HAP-1 (cell line): Measurements from ENCODE around the gene IGF1R.
A peak's percentile ranks its signal among the peaks of the same experiment; 100 is the strongest.

Source experiments
- DNase-seq, 2 experiments: peaks; one replicate each; pipeline ENCODE4 v3.0.0-alpha.2; 2016 to 2020; ENCODE audit warnings: low spot score in 2 of 2
- H3K27me3 ChIP-seq: fragments of 250-450 bp; sonication (Bioruptor Pico); 2 replicates; pipeline ENCODE4 v1.5.1; 2020; ENCODE audit warnings: low read depth, mild to moderate bottlenecking, moderate library complexity
- H3K36me3 ChIP-seq: fragments of 250-450 bp; sonication (Bioruptor Pico); replicated peaks from 2 replicates; pipeline ENCODE4 v1.5.1; 2020; ENCODE audit warnings: mild to moderate bottlenecking
- H3K4me1 ChIP-seq: fragments of 250-450 bp; sonication (Bioruptor Pico); 2 replicates; pipeline ENCODE4 v1.5.1; 2020; ENCODE audit warnings: mild to moderate bottlenecking
- H3K4me3 ChIP-seq: fragments of 250-450 bp; sonication (Bioruptor Pico); 2 replicates; pipeline ENCODE4 v1.5.1; 2020; ENCODE audit warnings: mild to moderate bottlenecking, moderate library complexity
- H3K9me3 ChIP-seq: fragments of 250-450 bp; sonication (Bioruptor Pico); 2 replicates; pipeline ENCODE4 v1.5.1; 2020; ENCODE audit warnings: mild to moderate bottlenecking, moderate library complexity
- in situ Hi-C: fragments of 300-500 bp; cut with MboI; formaldehyde crosslinking; loops from 3 replicates; pipeline ENCODE4 v1.14.3; 2020; ENCODE audit warnings: low sequenced_read_pairs, inconsistent platforms, mixed read lengths

IGF1R gene

DNA sequence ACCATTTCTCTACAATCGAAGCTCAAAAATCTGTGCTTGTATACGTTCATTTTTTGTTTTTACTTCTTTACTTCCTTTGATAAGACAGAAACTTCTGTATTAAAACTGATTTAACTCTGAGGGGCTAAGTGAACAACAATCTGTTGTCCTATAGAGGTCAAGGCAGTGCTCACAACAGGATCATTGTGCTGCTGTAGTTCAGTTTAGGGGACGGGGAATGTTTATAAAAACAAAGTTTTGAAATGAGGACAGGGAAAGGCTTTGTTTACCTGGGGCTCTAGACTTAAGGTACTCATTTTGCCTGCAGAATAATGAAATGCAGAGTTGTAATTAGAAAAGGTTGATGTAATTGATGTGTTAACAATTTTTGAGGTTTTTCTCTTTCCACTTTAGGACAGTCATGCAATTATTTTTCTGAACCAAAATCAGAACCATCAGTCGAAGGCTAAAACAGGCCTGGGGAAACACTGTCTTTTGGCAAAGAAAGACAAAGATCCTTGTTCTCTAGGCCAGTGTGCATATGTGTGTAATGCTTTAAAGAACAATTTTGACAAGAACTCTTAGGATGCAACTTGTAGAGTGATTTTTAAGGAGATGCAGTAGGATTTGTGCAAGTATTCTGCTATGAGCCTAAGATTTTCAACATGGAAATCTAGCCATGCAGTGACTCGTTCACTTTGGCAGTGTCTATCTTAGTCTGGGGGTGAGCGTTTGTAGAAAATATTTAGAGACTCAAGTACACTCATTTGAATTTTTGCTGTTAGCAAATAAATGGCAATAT, 194.0 kb downstream of the IGF1R start:
- no peak for DNase-seq
- Histone ChIP-seq H3K36me3 (no peaks in the 10 kb centered on the region), H3K4me1 (peaks cover 9% of the 10 kb centered on the region), H3K4me3 (no peak overlapping the region), H3K27me3 (no peaks in the 10 kb centered on the region), H3K9me3 (no peaks in the 10 kb centered on the region)
- in situ Hi-C loops: no loop called here

- Histone ChIP-seq H3K4me3 (no peak overlapping the region), H3K36me3 (no peaks in the 10 kb centered on the region), H3K9me3 (no peaks in the 10 kb centered on the region), H3K4me1 (peaks cover 9% of the 10 kb centered on the region), H3K27me3 (no peaks in the 10 kb centered on the region)
- in situ Hi-C loops: no loop called here
- no peak for DNase-seq
Observed at GRCh38 chr15:98842973-98843285, 194.6 kb downstream of the IGF1R start.

DNA sequence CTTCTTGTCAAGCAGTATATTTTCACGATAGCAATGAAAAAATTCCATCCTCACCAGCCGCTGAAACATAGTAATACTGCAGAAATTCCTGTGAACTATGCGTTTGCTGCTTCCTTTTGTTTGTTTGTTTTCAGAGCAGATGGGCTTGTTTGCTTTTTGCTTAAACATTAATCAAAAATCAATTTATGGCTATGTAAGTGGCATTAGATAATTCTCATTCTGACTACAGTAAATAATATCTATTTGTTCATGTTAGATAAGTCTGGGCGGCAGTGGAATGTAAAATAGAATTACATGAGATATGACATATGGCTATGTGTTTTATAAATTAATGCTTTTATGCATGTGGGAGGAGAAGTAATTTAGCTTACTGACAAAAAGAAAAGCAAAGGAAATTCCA, 195.5 kb downstream of the IGF1R start:
- no peaks in the 10 kb centered on the region for H3K27me3 ChIP-seq
- H3K36me3 ChIP-seq: no peaks in the 10 kb centered on the region
- in situ Hi-C loops: no loop called here
- H3K9me3 ChIP-seq: no peaks in the 10 kb centered on the region
- H3K4me3 ChIP-seq: no peak overlapping the region
- H3K4me1 ChIP-seq: peaks cover 9% of the 10 kb centered on the region
- DNase-seq: no peak

GRCh38 chr15:98844261-98844660, 195.9 kb downstream of the IGF1R start:
- Histone ChIP-seq H3K4me1 (peaks cover 9% of the 10 kb centered on the region), H3K27me3 (no peaks in the 10 kb centered on the region), H3K36me3 (no peaks in the 10 kb centered on the region), H3K9me3 (no peaks in the 10 kb centered on the region), H3K4me3 (no peak overlapping the region)
- DNase-seq: no peak
- in situ Hi-C loops: no loop called here

GRCh38 chr15:98845138-98845884, 197.0 kb downstream of the IGF1R start:
- in situ Hi-C loops: no loop called here
- no peak for DNase-seq

GRCh38 chr15:98850961-98851572, 202.7 kb downstream of the IGF1R start:
- Histone ChIP-seq H3K4me3 (no peak overlapping the region), H3K27me3 (no peaks in the 10 kb centered on the region), H3K9me3 (no peaks in the 10 kb centered on the region), H3K36me3 (no peaks in the 10 kb centered on the region), H3K4me1 (peaks cover 21% of the 10 kb centered on the region)
- DNase-seq: peak; percentile 71 to 83
- in situ Hi-C loops: no loop called here

More at GRCh38 chr15:98845138-98845884, 197.0 kb downstream of the IGF1R start:
- no peaks in the 10 kb centered on the region for H3K36me3 ChIP-seq
- H3K4me1 ChIP-seq: peaks cover 9% of the 10 kb centered on the region
- no peaks in the 10 kb centered on the region for H3K27me3 ChIP-seq
- no peaks in the 10 kb centered on the region for H3K9me3 ChIP-seq
- H3K4me3 ChIP-seq: no peak overlapping the region

GRCh38 chr15:98853161-98853560, 204.8 kb downstream of the IGF1R start:
- peak; percentile 85 to 89 for DNase-seq
- Histone ChIP-seq H3K4me1 (peaks cover 28% of the 10 kb centered on the region), H3K27me3 (no peaks in the 10 kb centered on the region), H3K36me3 (no peaks in the 10 kb centered on the region), H3K4me3 (peak overlapping the region; percentile 45), H3K9me3 (no peaks in the 10 kb centered on the region)
- in situ Hi-C loops: no loop called here

DNA sequence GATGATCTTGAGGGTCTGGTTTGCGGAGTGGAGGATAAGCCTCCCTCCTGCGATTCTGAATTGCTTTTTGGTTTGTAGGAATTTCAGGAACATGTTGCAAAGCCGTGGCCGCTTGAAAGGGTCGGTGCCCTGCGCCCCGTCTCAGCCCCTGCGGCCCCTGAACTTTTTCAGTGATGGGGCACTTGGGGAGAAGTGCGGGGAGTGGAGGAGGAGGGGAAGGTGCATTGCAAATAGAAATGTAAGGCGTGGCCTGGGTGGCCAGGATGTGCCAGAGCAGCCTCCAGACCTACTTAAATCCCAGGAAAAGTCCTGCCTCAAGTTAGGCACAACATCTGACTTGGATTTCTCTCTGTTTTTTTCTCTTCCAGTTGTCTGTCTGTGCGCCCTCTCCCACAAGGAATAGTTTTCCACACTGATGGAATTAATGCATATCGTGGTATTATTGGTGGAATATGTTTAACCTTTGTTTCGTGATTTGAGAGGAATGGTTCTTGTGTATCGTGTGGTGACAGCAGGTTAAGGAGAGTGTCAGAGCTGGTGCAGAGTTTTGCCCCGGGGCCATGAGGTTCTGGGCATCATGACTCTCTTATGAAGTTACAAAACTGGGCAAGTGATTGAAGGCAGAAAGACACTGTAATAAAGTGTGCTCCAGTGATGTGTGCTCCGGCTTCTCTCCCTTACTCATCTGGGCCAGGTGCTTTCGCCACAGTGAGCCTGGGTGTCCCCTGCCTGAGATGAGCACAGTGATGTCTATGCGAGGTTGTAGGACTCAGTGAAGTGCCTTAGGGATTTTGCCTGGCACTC, 205.5 kb downstream of the IGF1R start:
- no peaks in the 10 kb centered on the region for H3K27me3 ChIP-seq
- peak overlapping the region; percentile 45 for H3K4me3 ChIP-seq
- no peaks in the 10 kb centered on the region for H3K36me3 ChIP-seq
- peak in 1 of 2 experiments; percentile 39 for DNase-seq
- in situ Hi-C loops: no loop called here
- H3K4me1 ChIP-seq: peaks cover 30% of the 10 kb centered on the region
- no peaks in the 10 kb centered on the region for H3K9me3 ChIP-seq

DNA sequence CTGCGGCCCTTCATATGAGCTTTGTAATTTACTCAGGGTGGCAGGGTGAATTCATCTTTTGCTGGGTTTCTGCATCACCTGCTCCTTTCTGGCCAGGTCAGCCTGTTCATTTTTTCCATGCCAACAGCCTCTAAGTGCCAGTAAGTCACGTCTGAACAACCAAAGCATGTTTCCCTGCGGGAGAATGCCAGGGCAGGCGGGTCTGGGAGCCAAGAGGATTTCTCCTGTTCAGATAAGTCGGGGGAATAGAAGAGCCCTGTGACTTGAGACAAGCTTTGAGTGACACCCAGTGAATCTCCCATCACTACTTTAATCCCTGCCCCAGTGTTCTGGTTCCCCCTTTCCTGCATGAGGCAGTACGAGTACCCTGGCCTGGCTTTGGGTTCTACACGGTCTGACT, 206.2 kb downstream of the IGF1R start:
- Histone ChIP-seq H3K4me3 (no peak overlapping the region), H3K36me3 (no peaks in the 10 kb centered on the region), H3K27me3 (no peaks in the 10 kb centered on the region), H3K4me1 (peaks cover 30% of the 10 kb centered on the region), H3K9me3 (no peaks in the 10 kb centered on the region)
- in situ Hi-C loops: no loop called here
- no peak for DNase-seq

- in situ Hi-C loops: no loop called here
- Histone ChIP-seq H3K9me3 (no peaks in the 10 kb centered on the region), H3K27me3 (no peaks in the 10 kb centered on the region), H3K4me1 (peaks cover 30% of the 10 kb centered on the region), H3K36me3 (no peaks in the 10 kb centered on the region), H3K4me3 (no peak overlapping the region)
- DNase-seq: no peak
Observed at GRCh38 chr15:98855067-98855814, 206.9 kb downstream of the IGF1R start.

GRCh38 chr15:98855815-98856531, 207.6 kb downstream of the IGF1R start:
- Histone ChIP-seq H3K4me1 (peaks cover 30% of the 10 kb centered on the region), H3K36me3 (no peaks in the 10 kb centered on the region), H3K27me3 (no peaks in the 10 kb centered on the region), H3K9me3 (no peaks in the 10 kb centered on the region), H3K4me3 (no peak overlapping the region)
- in situ Hi-C loops: no loop called here
- no peak for DNase-seq

DNA sequence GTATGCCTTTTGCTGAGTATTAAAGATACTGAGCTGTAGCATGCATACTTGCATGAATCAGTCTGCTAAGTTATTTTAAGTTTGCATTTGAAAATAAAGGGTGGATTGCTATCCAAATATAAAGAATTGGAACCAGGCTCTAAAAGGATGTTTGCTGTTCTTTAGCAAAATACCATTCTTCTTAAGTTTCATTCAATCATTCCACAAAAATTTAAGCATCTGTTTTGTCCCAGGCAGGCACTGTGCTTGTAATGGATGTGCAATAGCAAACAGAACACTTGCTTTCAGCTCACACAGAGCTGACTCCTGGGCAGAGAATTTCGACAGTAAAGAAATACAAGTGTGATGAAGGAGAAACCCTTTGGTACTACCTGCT, 208.2 kb downstream of the IGF1R start:
- Histone ChIP-seq H3K27me3 (no peaks in the 10 kb centered on the region), H3K4me3 (no peak overlapping the region), H3K9me3 (no peaks in the 10 kb centered on the region), H3K36me3 (no peaks in the 10 kb centered on the region), H3K4me1 (peaks cover 24% of the 10 kb centered on the region)
- in situ Hi-C loops: no loop called here
- no peak for DNase-seq
